Left forelimb (tissue), 1 donor: ENCODE data around the gene FBXO17.
A peak's percentile ranks its signal among the peaks of the same experiment; 100 is the strongest.
"Not testable (repeated sequence)": the region's sequence is repeated elsewhere in the genome, so short reads cannot be mapped to it uniquely, and the experiment has no call there.

ENCODE experiments used
- DNase-seq: peaks from one replicate; pipeline ENCODE4 v3.0.0-alpha.2; 2018; ENCODE audit warnings: low spot score

Gene FBXO17, protein sequence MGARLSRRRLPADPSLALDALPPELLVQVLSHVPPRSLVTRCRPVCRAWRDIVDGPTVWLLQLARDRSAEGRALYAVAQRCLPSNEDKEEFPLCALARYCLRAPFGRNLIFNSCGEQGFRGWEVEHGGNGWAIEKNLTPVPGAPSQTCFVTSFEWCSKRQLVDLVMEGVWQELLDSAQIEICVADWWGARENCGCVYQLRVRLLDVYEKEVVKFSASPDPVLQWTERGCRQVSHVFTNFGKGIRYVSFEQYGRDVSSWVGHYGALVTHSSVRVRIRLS

DNA sequence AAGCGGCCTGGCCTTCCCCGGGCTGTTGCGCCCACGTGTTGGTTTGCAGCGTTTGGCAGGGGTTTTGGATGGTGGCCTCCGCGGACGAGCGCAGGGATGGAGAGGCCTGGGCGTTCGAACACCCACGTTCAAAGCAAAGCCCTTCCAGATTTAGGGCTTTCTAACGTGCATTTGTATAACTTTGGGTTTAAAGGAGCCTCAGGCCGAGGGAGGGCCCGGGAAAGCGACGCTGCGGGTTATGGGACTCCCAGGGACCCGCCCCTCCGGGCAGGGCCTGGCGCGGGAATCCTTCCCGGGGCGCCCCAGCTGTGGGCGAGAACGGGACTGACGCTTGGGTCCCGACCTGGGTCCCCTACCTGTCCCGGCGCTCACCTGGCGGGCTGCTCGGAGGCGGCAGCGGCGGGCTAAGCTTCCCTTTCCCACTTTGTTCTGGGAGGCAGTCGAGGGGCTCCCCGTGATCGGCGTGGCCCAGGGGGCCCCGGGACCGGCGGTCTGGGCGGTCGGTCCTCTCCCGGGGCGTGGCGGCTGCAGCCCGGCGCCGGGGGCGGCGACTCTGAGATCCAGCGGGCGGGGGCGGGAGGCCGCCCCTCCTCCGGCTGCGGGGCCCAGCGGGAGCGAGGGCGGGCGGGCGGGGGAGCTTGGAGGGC lies at the start of gene FBXO17:
TSS of gene FBXO17 (minus strand) at position 529 of the 647 bp plus-strand sequence. CDS start 25,423 bp downstream, outside the sequence.
- peak; percentile 83 for DNase-seq

DNA sequence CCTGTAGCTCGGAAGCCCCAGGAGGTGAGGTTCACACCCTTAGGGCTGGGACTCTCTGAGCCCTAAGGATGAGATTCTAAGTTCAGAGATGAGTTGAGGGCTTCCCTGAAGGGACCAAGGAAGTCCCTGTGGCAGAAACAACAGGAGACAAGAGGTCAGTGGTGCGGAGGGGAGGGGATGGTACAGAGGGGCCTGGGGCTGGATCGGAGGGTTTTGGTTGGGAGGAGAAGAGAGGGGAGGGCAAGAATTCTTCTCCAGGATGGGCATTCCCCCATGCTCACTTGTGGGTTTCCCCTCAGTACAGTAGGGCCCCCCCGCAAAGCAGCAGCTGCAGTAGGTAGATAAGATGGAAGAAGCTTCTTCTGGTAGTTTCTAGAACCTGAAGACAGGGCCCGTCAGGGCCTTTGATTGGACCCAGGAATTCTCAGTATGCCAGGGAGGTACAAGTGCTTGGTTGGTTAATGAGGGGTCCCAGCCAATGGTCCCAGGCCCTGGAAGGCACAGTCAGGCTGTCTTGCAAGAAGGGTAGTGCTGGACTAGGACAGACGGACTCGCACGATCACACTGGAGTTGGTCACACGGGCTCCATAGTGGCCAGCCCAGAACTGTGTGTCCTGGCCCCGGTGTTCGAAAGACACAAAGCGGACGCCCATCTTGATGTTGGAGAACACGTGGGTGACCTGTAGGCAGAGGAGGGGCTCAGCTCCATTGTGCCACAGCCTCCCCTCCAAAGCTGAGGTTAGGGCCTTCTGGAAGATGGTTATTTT lies 49.5 kb upstream of the FBXO17 start:
- DNase-seq: no peak

DNA sequence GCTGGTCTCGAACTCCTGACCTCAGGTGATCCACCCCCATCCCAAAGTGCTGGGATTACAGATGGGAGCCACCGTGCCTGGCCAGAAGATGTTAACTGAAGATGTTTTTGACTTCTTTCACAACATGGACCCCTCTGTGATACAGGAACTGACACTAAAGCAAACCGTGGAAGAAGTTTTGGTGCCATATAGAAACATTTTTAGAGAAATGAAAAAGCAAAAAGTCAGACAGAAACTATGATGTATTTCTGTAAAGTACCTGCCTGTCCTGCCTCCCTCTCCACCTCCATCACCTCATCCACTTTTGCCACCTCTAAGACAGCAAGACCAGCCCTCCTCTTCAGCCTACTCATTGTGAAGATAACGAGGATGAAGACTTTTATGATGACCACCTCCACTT lies 45.5 kb upstream of the FBXO17 start:
- no peak for DNase-seq

GRCh38 chr19:39017646-39018045 lies 42.1 kb upstream of the FBXO17 start:
- no peak for DNase-seq

GRCh38 chr19:39017026-39017425 lies 41.5 kb upstream of the FBXO17 start:
- no peak for DNase-seq

- DNase-seq: no peak
These were observed 38.5 kb upstream of the FBXO17 start for GRCh38 chr19:39014037-39014436.

DNA sequence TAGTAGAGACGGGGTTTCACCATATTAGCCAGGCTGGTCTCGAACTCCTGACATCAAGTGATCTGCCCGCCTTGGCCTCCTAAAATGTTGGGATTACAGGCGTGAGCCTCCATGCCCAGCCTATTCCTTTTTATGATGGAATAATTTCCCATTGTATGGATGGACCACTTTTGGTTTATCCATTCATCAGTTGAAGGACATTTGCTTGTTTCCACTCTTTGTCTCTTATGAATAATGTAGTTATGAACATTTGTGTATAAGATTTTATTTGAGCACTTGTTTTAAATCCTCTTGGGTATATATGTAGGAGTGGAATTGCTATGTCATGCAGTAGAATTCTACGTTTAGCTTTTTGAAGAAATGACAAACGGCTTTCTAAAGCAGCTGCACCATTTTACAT lies 33.5 kb upstream of the FBXO17 start:
- DNase-seq: no peak

- no peak for DNase-seq
These were observed 32.6 kb upstream of the FBXO17 start for GRCh38 chr19:39008137-39008536.

DNA sequence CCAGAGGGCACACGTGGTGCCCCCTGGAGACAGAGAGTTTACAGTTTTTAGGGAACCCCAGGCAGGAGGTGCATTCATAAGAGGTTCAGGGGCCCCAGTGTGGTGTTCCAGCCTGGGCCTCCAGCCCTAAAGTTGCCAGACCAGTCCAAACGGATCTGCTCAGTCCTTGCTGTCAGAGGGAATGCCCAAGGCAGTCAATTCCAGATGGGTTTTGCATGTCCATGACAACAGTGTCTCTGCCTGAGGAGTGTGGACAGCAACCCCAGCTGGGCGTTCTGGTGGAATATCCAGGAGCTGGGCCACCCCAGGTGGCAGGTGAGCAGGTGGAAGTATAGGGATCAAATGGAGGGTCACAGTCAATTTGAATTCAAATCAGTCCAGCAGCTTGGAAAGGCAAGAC lies 31.6 kb upstream of the FBXO17 start:
- no peak for DNase-seq

DNA sequence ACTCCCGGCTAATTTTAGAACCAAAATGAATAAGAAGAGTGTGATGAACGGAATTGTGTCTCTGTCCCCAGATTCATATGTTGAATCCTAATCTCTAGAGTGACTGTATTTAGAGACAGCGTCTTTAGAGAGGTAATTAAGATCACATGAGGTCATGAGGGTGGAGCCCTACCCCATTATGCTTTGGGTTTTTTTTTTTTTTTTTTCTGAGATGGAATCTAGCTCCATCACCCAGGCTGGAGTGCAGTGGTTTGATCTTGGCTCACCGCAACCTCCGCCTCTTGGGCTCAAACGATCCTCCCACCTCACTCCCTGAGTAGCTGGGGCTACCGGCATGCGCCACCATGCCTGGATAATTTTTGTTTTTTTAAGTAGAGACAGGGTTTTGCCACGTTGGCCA lies 28.9 kb upstream of the FBXO17 start:
- no peak for DNase-seq

- no peak for DNase-seq
These were observed 28.3 kb upstream of the FBXO17 start for GRCh38 chr19:39003796-39004195.

DNA sequence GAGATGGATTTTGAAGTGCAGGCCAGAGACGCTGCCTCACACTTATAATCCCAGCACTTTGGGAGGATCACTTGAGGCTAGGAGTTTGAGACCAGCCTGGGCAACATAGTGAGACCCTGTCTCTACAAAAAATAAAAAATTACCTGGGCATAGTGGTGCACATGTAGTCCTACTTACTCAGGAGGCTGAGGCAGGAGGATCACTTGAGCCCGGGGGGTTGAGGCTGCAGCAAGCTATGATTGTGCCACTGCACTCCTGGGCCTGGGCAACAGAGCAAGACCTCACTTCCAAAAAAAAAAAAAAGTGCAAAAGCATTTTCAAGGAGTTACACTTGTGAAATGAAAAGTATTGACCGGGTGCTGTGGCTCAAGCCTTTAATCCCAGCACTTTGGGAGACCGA lies 27.6 kb upstream of the FBXO17 start:
- DNase-seq: no peak

GRCh38 chr19:39001041-39001440 lies 25.5 kb upstream of the FBXO17 start:
- DNase-seq: no peak

GRCh38 chr19:38997576-38997975 lies 22.0 kb upstream of the FBXO17 start:
- DNase-seq: not testable (repeated sequence)

- no peak for DNase-seq
These were observed 17.7 kb upstream of the FBXO17 start for GRCh38 chr19:38993271-38993670.

GRCh38 chr19:38990949-38991697 lies 15.6 kb upstream of the FBXO17 start:
- DNase-seq: no peak

GRCh38 chr19:38989614-38990013 lies 14.1 kb upstream of the FBXO17 start:
- not testable (repeated sequence) for DNase-seq

DNA sequence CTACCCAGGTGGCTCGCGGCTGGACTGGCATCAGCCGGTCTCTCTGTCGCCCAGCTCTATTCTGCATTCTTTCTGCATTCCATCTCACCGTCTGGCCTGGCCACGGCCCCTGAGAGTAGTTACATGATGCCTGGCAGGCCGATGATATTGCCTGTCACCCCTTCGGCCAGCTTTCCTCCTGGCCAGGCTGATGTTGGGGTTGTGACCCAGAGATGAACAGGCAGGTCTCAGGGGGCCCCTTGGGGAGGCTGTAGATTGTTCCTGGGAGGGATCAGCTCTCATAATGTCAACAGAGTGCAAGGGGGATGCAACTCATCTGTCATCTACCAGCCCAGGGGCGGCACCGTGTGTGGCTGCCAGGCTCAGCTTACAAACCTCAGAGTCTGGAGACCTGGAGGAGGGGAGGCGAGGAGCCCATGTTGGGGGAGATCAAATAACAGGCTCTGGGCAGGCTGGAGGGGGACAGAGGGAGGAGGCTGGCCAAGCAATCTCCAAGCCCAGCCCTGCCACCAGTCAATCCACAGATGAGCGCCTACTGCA lies 13.6 kb upstream of the FBXO17 start:
- peak; percentile 75 for DNase-seq

DNA sequence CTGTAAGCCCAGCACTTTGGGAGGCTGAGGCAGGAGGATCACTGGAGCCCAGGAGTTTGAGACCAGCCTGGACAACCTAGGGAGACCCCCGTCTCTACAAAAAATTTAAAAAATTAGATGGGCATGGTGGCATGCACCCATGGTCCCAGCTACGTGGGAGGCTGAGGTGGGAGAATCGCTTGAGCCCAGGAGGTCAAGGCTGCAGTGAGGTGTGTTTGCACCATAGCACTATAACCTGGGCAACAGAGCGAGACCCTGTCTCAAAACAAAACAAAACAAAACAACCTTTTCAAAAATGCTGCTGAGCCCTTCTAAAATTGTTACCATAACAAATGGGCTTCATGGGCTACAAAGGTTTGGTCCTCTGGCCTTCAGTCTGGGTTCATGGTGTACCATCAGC lies 13.1 kb upstream of the FBXO17 start:
- DNase-seq: not testable (repeated sequence)

GRCh38 chr19:38987745-38988144 lies 12.2 kb upstream of the FBXO17 start:
- DNase-seq: not testable (repeated sequence)

- no peak for DNase-seq
These were observed 9.7 kb upstream of the FBXO17 start for GRCh38 chr19:38985262-38985661.
